K562 (cell line): ENCODE results near the gene LNX2. TPM values are rescaled to one million over a fixed set of nuclear protein-coding genes. Genes with fewer than 3 reads are reported as not detected.
A peak's percentile ranks its signal among the peaks of the same experiment; 100 is the strongest.

Experiments
- ATAC-seq: fragments of 200-7000 bp; cut with Tn5 transposase; 3 replicates; pipeline ENCODE4 v1.9.1; 2020; ENCODE audit warnings: moderate library complexity
- BruUV-seq: library from RNA; stranded (reverse); fragments of 400-500 nt; replicated peaks from 2 replicates; lab custom pipeline; 2021; lab: Mats Ljungman, UMichigan
- CTCF ChIA-PET: fragments of 300-600 bp; formaldehyde crosslinking; extraction: SDS; loops from one replicate; lab custom pipeline; 2021; ENCODE audit warnings: low intra/inter-chr PET ratio; lab: Yijun Ruan, JAX
- POLR2A ChIA-PET: fragments of 300-600, 350-650 bp; sonication (Branson Sonifier 250); formaldehyde crosslinking; extraction: SDS; loops from one replicate; lab custom pipeline; 2021; ENCODE audit warnings: antibody characterized with exemption, inconsistent platforms; lab: Yijun Ruan, JAX
- DNase-seq, 4 experiments: peaks; one replicate each; pipeline versions ENCODE4 v3.0.0 to v3.0.0-alpha.2; 2011 to 2018; ENCODE audit warnings: low spot score in 3 of 4, mixed read lengths in 3 of 4; ENCODE audit errors: extremely low read depth in 1 of 4
- FAIRE-seq: peaks from 2 replicates; lab custom pipeline; 2011; peaks lifted over from hg19 to GRCh38; lab: Jason Lieb, UNC
- H2AFZ ChIP-seq: 2 replicates; pipeline ENCODE4 v1.6.0; 2011; ENCODE audit warnings: low read depth, low read length, control low read depth, inconsistent platforms
- H3K27ac ChIP-seq: fragments of 200-600 bp; 3 replicates; pipeline ENCODE4 v1.8.0; 2011; ENCODE audit warnings: low read depth, mild to moderate bottlenecking, control low read depth, inconsistent platforms, low read length, moderate library complexity, mixed read lengths; ENCODE audit errors: extremely low read depth
- H3K27me3 ChIP-seq, 2 experiments: fragments of 300-600 bp in 1 of 2; 2 replicates in 1 of 2; 3 replicates in 1 of 2; pipeline versions ENCODE4 v1.6.0 to v1.8.0; 2011; ENCODE audit warnings: inconsistent platforms in 2 of 2, low read length in 2 of 2, mild to moderate bottlenecking in 1 of 2, mixed read lengths in 1 of 2, moderate library complexity in 1 of 2; ENCODE audit not compliant: control insufficient read depth in 2 of 2, insufficient read depth in 2 of 2
- H3K36me3 ChIP-seq: fragments of 300-600 bp; 3 replicates; pipeline ENCODE4 v1.8.0; 2011; ENCODE audit warnings: mild to moderate bottlenecking, low read length, inconsistent platforms; ENCODE audit not compliant: control insufficient read depth, insufficient read depth
- H3K4me1 ChIP-seq, 2 experiments: fragments of 200-600 bp in 1 of 2; replicated peaks in 1 of 2; 2 replicates in 1 of 2; 3 replicates in 1 of 2; pipeline versions ENCODE4 v1.5.1 to v1.8.0; 2011; ENCODE audit warnings: inconsistent platforms in 2 of 2, low read length in 2 of 2, mild to moderate bottlenecking in 1 of 2, mixed read lengths in 1 of 2, moderate library complexity in 1 of 2; ENCODE audit not compliant: control insufficient read depth in 2 of 2, insufficient read depth in 2 of 2
- H3K4me2 ChIP-seq: 2 replicates; pipeline ENCODE4 v1.6.1; 2011; ENCODE audit warnings: low read length, control low read depth, inconsistent platforms, mixed read lengths; ENCODE audit not compliant: insufficient read depth
- H3K4me3 ChIP-seq: fragments of 200-600 bp; sonication (generic), shearing (Covaris generic); 2 replicates; pipeline ENCODE4 v1.5.1; 2016; ENCODE audit warnings: control low read depth, inconsistent platforms
- H3K79me2 ChIP-seq: fragments of 200-600 bp; 3 replicates; pipeline ENCODE4 v1.8.0; 2011; ENCODE audit warnings: low read length, inconsistent platforms; ENCODE audit not compliant: control insufficient read depth, insufficient read depth
- H3K9ac ChIP-seq, 2 experiments: 2 replicates each; pipeline versions ENCODE4 v1.6.0 to v1.6.1; 2011; ENCODE audit warnings: low read depth in 2 of 2, low read length in 2 of 2, control low read depth in 1 of 2, inconsistent platforms in 1 of 2, mild to moderate bottlenecking in 1 of 2, mixed read lengths in 1 of 2; ENCODE audit not compliant: insufficient read depth in 1 of 2
- H3K9me1 ChIP-seq: one replicate; pipeline ENCODE4 v1.6.0; 2011; ENCODE audit warnings: inconsistent platforms, mild to moderate bottlenecking, low read length, moderate library complexity; ENCODE audit not compliant: control insufficient read depth, insufficient read depth
- H3K9me3 ChIP-seq: replicated peaks from 2 replicates; pipeline ENCODE4 v1.5.1; 2011; ENCODE audit warnings: low read depth, low read length, inconsistent platforms; ENCODE audit not compliant: control insufficient read depth, insufficient read depth
- H4K20me1 ChIP-seq: replicated peaks from 2 replicates; pipeline ENCODE4 v1.6.1; 2011; ENCODE audit warnings: low read length, inconsistent platforms, mixed read lengths; ENCODE audit not compliant: control insufficient read depth, insufficient read depth
- ATF1 ChIP-seq, 2 experiments: fragments of 450-650 bp in 1 of 2; IDR thresholded peaks; 2 replicates each; pipeline ENCODE4 v1.6.1; 2016; ENCODE audit warnings: missing compliant biosample characterization in 1 of 2, missing genetic modification characterization in 1 of 2
- CBX5 ChIP-seq: IDR thresholded peaks from 2 replicates; pipeline ENCODE4 v1.6.1; 2014; ENCODE audit warnings: low read depth, borderline replicate concordance
- CEBPB ChIP-seq: fragments of 450-650 bp; IDR thresholded peaks from 2 replicates; pipeline ENCODE4 v1.6.1; 2016; ENCODE audit warnings: missing genetic modification characterization, missing compliant biosample characterization
- CEBPG ChIP-seq, 3 experiments: fragments of 200-800 bp in 1 of 3; sonication (Bioruptor generic) in 1 of 3; sonication (generic) in 1 of 3; formaldehyde crosslinking in 1 of 3; IDR thresholded peaks in 2 of 3; conservative IDR thresholded peaks in 1 of 3; 2 replicates each; pipeline versions ENCODE4 v1.6.1 to v1.8.0; 2016 to 2022; ENCODE audit warnings: missing compliant biosample characterization in 2 of 3, missing genetic modification characterization in 2 of 3, mild to moderate bottlenecking in 1 of 3, missing genetic modification reagents in 1 of 3
- POLR2H ChIP-seq: IDR thresholded peaks from 2 replicates; pipeline ENCODE4 v1.6.1; 2016; ENCODE audit warnings: missing genetic modification characterization, low read depth, mild to moderate bottlenecking, control low read depth, missing compliant biosample characterization, moderate library complexity
- RBM15 ChIP-seq: fragments of 200-400 bp; formaldehyde crosslinking; IDR thresholded peaks from 2 replicates; pipeline ENCODE4 v1.6.1; 2018; ENCODE audit warnings: mild to moderate bottlenecking, low read length, moderate library complexity; ENCODE audit not compliant: insufficient read depth
- STAG1 ChIP-seq: sonication (generic); formaldehyde crosslinking; IDR thresholded peaks from 2 replicates; pipeline ENCODE4 v1.5.0; 2020; ENCODE audit warnings: missing genetic modification reagents, borderline replicate concordance
- VEZF1 ChIP-seq: fragments of 200-800 bp; sonication (Bioruptor generic); IDR thresholded peaks from 2 replicates; pipeline ENCODE4 v1.6.1; 2017; ENCODE audit warnings: missing genetic modification characterization, missing compliant biosample characterization
- XRCC3 ChIP-seq: fragments of 450-650 bp; IDR thresholded peaks from 2 replicates; pipeline ENCODE4 v1.6.1; 2017; ENCODE audit warnings: mild to moderate bottlenecking, moderate library complexity
- ZNF586 ChIP-seq: fragments of 450-650 bp; formaldehyde crosslinking; conservative IDR thresholded peaks from 2 replicates; pipeline ENCODE4 v1.4.0; 2020; ENCODE audit warnings: mild to moderate bottlenecking, moderate library complexity
- WGBS: fragments of 100-300 bp; shearing (Covaris generic); methylation state at CpG from one replicate; pipeline ENCODE4 v1.1.6; 2016; ENCODE audit warnings: low coverage, mixed read lengths; ENCODE audit not compliant: insufficient coverage; ENCODE audit errors: missing lambda C conversion rate; 5-methylcytosine and 5-hydroxymethylcytosine counted together
- in situ Hi-C: fragments of 300-500 bp; cut with MboI; formaldehyde crosslinking; loops from 4 replicates; pipeline ENCODE4 v1.15.0; 2018; ENCODE audit warnings: inconsistent platforms, mixed read lengths
- intact Hi-C: fragments of 100-400 bp; cut with micrococcal nuclease; formaldehyde crosslinking; loops from 2 replicates; pipeline ENCODE4 v1.14.2; 2022
- polyA plus RNA-seq, 8 experiments: library from polyadenylated mRNA; depleted of rRNA in 4 of 8; stranded (reverse) in 5 of 8; unstranded in 3 of 8; fragments of >200 nt; fragmentation: Nextera tagmentation in 2 of 8; fragmentation: Illumina TruSeq in 1 of 8; extraction: Ambion mirVana in 2 of 8; extraction: Trizol in 1 of 8; gene quantifications; 2 replicates each; pipeline versions ENCODE4 v1.2.1 to v1.2.3, GENCODE V29; 2011 to 2014; ENCODE audit warnings: inconsistent platforms in 1 of 8, missing spikeins in 1 of 8
- total RNA-seq, 7 experiments: library from RNA; depleted of rRNA in 6 of 7; stranded (reverse); fragments of >200 nt in 6 of 7; fragmentation: Illumina TruSeq in 2 of 7; extraction: Trizol in 2 of 7; gene quantifications; 2 replicates each; pipeline versions ENCODE4 v1.2.1 to v1.2.3, GENCODE V29; 2011 to 2021; ENCODE audit warnings: low replicate concordance in 1 of 7
- TF ChIP-seq, protein P1 (sequence below): fragments of 250-450 bp; sonication (Bioruptor Pico); IDR thresholded peaks from 2 replicates; pipeline ENCODE4 v1.5.0; 2021
- TF ChIP-seq, protein P2 (sequence below): sonication (generic); formaldehyde crosslinking; IDR thresholded peaks from 2 replicates; pipeline ENCODE4 v1.8.0; 2022; ENCODE audit warnings: missing genetic modification reagents, mild to moderate bottlenecking, moderate library complexity, borderline replicate concordance
- TF ChIP-seq, protein P3 (sequence below): fragments of 450-650 bp; IDR thresholded peaks from 2 replicates; pipeline ENCODE4 v1.7.0; 2016; ENCODE audit warnings: borderline replicate concordance

The LNX2 gene
- total and polyA plus RNA-seq, 9 of the 15 experiments (the other 6 are each of a cell fraction or from before 2014, with no cell fraction given): 1.5 to 5.5 (median 4.0) TPM

- TF ChIP-seq, protein P1, sequence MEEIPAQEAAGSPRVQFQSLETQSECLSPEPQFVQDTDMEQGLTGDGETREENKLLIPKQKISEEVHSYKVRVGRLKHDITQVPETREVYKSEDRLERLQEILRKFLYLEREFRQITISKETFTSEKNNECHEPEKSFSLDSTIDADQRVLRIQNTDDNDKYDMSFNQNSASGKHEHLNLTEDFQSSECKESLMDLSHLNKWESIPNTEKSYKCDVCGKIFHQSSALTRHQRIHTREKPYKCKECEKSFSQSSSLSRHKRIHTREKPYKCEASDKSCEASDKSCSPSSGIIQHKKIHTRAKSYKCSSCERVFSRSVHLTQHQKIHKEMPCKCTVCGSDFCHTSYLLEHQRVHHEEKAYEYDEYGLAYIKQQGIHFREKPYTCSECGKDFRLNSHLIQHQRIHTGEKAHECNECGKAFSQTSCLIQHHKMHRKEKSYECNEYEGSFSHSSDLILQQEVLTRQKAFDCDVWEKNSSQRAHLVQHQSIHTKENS (CRISPR knock-in tag): no peak
- peak; percentile 51; the same call in 1 of the 2 replicates for TF ChIP-seq STAG1 (CRISPR knock-in tag)
- no peak for TF ChIP-seq CBX5
- no peak for TF ChIP-seq CEBPG (CRISPR knock-in tag; IDR thresholded peaks at IDR 0.05)
- no peak for TF ChIP-seq CEBPG (tag; conservative IDR thresholded peaks at IDR 0.05 in 1 of 2, IDR thresholded peaks at IDR 0.05 in 1 of 2)
- TF ChIP-seq ATF1 (CRISPR knock-in tag; IDR thresholded peaks at IDR 0.05): no peak
- TF ChIP-seq ATF1 (tag; IDR thresholded peaks at IDR 0.05): peak; percentile 20; the same call in 1 of the 2 replicates
- no peak for TF ChIP-seq RBM15
- TF ChIP-seq, protein P2, sequence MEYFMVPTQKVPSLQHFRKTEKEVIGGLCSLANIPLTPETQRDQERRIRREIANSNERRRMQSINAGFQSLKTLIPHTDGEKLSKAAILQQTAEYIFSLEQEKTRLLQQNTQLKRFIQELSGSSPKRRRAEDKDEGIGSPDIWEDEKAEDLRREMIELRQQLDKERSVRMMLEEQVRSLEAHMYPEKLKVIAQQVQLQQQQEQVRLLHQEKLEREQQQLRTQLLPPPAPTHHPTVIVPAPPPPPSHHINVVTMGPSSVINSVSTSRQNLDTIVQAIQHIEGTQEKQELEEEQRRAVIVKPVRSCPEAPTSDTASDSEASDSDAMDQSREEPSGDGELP (CRISPR knock-in tag): 0 out of 2 replicates have a peak, but pooled peaks have one; percentile 43
These were observed 87.1 kb downstream of the LNX2 start (continued) for GRCh38 chr13:27533155-27533643.

DNA sequence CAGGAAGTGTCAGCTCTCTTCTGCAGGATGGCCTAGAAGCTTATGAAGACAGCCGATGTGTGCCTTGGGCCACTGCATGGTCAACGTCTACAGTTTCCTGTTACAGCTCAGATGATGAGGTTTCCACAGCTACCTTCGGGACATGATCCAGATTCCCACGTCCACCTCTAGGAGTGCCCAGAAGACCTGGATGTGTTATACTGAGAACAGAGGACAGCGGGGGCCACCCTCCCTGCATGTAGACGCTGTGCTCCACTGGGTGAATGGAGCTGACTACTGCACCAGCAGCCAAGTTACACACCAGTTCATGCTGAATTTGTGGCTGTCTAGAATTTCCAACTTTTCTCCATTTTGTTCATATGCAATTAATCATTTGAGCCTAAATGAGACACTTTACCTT, 91.4 kb downstream of the LNX2 start:
- Histone ChIP-seq H3K79me2 (no peaks in the 10 kb centered on the region), H3K4me2 (no peak overlapping the region), H3K36me3 (no peaks in the 10 kb centered on the region), H3K9ac (no peak overlapping the region), H3K27me3 (peaks cover 0 to 8% of the 10 kb centered on the region in 2 experiments; a peak in 2 of 5 replicates), H3K9me3 (no peaks in the 10 kb centered on the region), H3K4me3 (no peak overlapping the region), H3K9me1 (no peaks in the 10 kb centered on the region), H2AFZ (no peak overlapping the region), H4K20me1 (no peaks in the 10 kb centered on the region), H3K27ac (no peak overlapping the region), H3K4me1 (peaks cover 0 to 7% of the 10 kb centered on the region in 2 experiments; a peak in 3 of 5 replicates)
- ChIA-PET CTCF (no interaction called here), POLR2A (no interaction called here)
- intact Hi-C loops: no loop called here
- in situ Hi-C loops: no loop called here
- TF ChIP-seq POLR2H (tag) (no peak), ZNF586 (no peak), XRCC3 (no peak), VEZF1 (no peak), CEBPB (tag) (no peak)
- TF ChIP-seq, protein P3, sequence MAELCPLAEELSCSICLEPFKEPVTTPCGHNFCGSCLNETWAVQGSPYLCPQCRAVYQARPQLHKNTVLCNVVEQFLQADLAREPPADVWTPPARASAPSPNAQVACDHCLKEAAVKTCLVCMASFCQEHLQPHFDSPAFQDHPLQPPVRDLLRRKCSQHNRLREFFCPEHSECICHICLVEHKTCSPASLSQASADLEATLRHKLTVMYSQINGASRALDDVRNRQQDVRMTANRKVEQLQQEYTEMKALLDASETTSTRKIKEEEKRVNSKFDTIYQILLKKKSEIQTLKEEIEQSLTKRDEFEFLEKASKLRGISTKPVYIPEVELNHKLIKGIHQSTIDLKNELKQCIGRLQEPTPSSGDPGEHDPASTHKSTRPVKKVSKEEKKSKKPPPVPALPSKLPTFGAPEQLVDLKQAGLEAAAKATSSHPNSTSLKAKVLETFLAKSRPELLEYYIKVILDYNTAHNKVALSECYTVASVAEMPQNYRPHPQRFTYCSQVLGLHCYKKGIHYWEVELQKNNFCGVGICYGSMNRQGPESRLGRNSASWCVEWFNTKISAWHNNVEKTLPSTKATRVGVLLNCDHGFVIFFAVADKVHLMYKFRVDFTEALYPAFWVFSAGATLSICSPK: no peak
- no peak for DNase-seq
- 2% methylated on average over 6 of the region's 6 CpGs for WGBS
- ATAC-seq: no peak
- BruUV-seq: no TSS peak
- no peak for FAIRE-seq
